Neutrophil (primary cell): Measurements from ENCODE around the gene JKAMP.

ENCODE experiments used
- H3K27ac ChIP-seq: fragments of 200-600 bp; sonication (generic); 2 replicates; pipeline ENCODE4 v1.5.1; 2016; ENCODE audit warnings: mild to moderate bottlenecking, moderate library complexity
- H3K27me3 ChIP-seq: fragments of 200-600 bp; sonication (generic); 2 replicates; pipeline ENCODE4 v1.6.0; 2016; ENCODE audit warnings: mild to moderate bottlenecking
- H3K36me3 ChIP-seq: fragments of 200-600 bp; sonication (generic); 2 replicates; pipeline ENCODE4 v1.5.1; 2017
- H3K4me1 ChIP-seq, 2 experiments: fragments of 200-600 bp in 1 of 2; sonication (generic) in 1 of 2; 1 replicate in 1 of 2; 2 replicates in 1 of 2; pipeline versions ENCODE4 v1.5.1 to v1.6.1; 2013 to 2016; ENCODE audit warnings: low read depth in 1 of 2, low read length in 1 of 2, mild to moderate bottlenecking in 1 of 2, moderate library complexity in 1 of 2; ENCODE audit not compliant: control insufficient read depth in 1 of 2, insufficient read depth in 1 of 2
- H3K4me3 ChIP-seq, 2 experiments: fragments of 200-600 bp in 1 of 2; sonication (generic) in 1 of 2; 1 replicate in 1 of 2; 2 replicates in 1 of 2; pipeline ENCODE4 v1.5.1; 2013 to 2016; ENCODE audit warnings: low read depth in 1 of 2, low read length in 1 of 2, mild to moderate bottlenecking in 1 of 2, moderate library complexity in 1 of 2
- H3K9me3 ChIP-seq: fragments of 200-600 bp; sonication (generic); 2 replicates; pipeline ENCODE4 v1.5.1; 2016
- TF ChIP-seq, protein P1 (sequence below): fragments of 200-600 bp; sonication (generic); IDR thresholded peaks from 2 replicates; pipeline ENCODE4 v1.5.1; 2016; ENCODE audit warnings: antibody characterized with exemption

The JKAMP gene

DNA sequence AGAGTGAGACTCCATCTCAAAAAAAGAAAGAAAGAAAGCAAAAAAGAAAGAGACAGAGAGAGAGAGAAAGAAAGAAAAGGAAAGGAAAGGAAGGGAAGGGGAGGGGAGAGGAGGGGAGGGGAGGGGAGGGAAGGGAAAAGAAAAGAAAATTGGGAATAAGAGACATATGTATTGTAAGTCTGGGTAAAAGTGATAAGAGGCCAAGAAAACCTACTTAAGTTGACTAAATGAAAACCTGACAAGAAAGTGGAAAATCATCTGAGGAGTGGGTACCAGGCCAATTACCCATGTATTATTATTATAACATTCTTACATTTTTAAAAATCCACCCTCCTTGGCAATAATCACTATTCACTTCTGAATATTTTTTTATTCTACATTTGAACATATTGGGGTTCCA, 46.0 kb downstream of the JKAMP start:
- Histone ChIP-seq H3K27me3 (no peaks in the 10 kb centered on the region), H3K9me3 (no peaks in the 10 kb centered on the region), H3K4me3 (no peak overlapping the region), H3K27ac (no peak overlapping the region), H3K4me1 (no peaks in the 10 kb centered on the region), H3K36me3 (no peaks in the 10 kb centered on the region)
- TF ChIP-seq, protein P1, sequence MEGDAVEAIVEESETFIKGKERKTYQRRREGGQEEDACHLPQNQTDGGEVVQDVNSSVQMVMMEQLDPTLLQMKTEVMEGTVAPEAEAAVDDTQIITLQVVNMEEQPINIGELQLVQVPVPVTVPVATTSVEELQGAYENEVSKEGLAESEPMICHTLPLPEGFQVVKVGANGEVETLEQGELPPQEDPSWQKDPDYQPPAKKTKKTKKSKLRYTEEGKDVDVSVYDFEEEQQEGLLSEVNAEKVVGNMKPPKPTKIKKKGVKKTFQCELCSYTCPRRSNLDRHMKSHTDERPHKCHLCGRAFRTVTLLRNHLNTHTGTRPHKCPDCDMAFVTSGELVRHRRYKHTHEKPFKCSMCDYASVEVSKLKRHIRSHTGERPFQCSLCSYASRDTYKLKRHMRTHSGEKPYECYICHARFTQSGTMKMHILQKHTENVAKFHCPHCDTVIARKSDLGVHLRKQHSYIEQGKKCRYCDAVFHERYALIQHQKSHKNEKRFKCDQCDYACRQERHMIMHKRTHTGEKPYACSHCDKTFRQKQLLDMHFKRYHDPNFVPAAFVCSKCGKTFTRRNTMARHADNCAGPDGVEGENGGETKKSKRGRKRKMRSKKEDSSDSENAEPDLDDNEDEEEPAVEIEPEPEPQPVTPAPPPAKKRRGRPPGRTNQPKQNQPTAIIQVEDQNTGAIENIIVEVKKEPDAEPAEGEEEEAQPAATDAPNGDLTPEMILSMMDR = no peak

DNA sequence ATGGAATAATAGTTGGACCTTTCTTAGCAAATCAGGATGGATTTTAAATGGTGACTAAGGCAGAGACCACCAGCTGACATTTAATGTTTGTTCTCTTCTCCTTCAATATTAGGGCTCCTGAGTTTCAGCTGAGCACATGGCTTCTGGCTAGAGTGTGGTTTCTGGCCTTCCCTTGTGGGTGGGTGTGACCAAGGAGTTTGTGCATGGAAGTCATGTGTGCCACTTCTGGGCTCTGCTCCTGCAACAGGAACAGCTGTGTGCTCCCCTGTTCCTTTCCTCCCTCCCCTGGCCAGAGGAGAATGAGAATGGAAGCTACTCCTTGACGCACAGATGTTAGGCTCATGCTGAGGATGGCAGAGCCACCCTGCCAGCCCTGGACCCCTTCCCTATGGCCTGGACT, 48.1 kb downstream of the JKAMP start:
- Histone ChIP-seq H3K27ac (no peak overlapping the region), H3K9me3 (no peaks in the 10 kb centered on the region), H3K27me3 (no peaks in the 10 kb centered on the region), H3K4me1 (no peaks in the 10 kb centered on the region), H3K4me3 (no peak overlapping the region), H3K36me3 (no peaks in the 10 kb centered on the region)
- TF ChIP-seq, protein P1 = no peak

DNA sequence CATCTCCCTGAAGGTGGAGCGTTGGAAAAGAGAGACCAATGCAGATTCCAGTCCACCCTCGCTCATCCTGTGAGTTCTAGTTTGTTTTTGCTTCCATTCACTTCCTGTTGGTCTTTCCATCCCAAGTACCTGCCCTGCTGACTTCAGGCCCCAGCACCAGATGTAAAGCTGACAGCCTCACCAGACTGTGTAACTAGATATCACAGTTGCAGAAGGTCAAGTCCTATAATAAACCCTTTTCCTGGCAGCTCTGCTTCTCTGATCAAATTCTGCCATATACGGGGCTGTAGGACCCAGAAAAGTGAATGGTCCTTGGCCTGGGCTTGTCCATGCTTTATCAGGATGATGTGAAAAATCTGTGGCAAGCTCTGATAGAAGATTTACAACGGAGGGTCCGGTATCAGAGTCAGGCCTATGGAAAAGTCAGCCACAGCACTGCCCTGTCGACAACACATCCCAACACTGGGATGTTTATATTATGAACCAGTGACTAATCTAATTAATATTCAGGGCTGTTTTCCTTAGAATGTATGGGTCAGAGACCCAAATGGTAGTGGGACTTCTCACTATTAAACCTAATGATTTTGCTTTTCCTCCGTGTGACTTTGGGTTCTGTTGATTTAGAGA, 50.2 kb downstream of the JKAMP start:
- TF ChIP-seq, protein P1 = no peak
- Histone ChIP-seq H3K27me3 (no peaks in the 10 kb centered on the region), H3K36me3 (no peaks in the 10 kb centered on the region), H3K4me1 (no peaks in the 10 kb centered on the region), H3K9me3 (no peaks in the 10 kb centered on the region), H3K27ac (no peak overlapping the region), H3K4me3 (no peak overlapping the region)

DNA sequence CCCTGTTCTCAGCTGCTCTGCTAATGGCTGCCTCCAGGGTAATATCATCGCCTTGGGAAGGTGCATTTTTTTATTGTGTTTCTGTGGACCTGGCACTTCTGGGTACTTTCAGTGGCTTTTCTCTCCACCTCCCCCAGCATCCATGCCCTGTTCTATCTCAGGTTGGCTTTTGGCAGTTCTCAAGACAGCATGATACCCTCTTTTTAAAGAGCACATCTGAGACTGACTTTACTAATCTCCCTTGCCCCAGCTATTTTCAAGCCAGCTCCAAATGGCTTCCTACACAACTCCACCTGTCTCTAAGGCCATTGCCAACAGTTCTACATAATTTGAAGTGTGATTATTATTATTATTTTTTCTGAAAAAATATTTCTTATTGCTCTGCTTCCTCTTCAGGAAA, 53.2 kb downstream of the JKAMP start:
- H3K4me3 ChIP-seq = no peak overlapping the region
- TF ChIP-seq, protein P1 = no peak
- H3K9me3 ChIP-seq = no peaks in the 10 kb centered on the region
- no peaks in the 10 kb centered on the region for H3K4me1 ChIP-seq
- H3K27ac ChIP-seq = no peak overlapping the region
- no peaks in the 10 kb centered on the region for H3K27me3 ChIP-seq
- no peaks in the 10 kb centered on the region for H3K36me3 ChIP-seq

DNA sequence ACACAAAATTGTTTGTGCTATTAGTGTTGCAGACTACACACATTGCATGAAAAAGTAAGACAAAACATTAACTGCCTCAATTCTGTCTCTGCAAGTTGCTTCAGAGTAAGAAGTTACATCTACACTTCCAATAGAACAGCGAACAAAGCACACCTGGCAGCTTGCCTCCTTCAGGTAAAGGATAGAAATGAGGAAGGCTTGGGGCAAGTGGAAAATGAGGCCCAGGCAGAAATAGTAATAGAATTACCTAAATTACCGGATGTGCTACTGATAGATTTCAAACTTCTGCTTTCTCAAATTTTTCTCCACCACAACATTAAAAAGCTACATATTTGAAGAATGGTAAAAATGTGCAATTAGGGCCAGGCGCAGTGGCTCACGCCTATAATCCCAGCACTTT, 54.6 kb downstream of the JKAMP start:
- H3K27ac ChIP-seq = no peak overlapping the region
- no peaks in the 10 kb centered on the region for H3K9me3 ChIP-seq
- TF ChIP-seq, protein P1 = no peak
- H3K4me3 ChIP-seq = no peak overlapping the region
- no peaks in the 10 kb centered on the region for H3K27me3 ChIP-seq
- H3K36me3 ChIP-seq = no peaks in the 10 kb centered on the region
- H3K4me1 ChIP-seq = no peaks in the 10 kb centered on the region

DNA sequence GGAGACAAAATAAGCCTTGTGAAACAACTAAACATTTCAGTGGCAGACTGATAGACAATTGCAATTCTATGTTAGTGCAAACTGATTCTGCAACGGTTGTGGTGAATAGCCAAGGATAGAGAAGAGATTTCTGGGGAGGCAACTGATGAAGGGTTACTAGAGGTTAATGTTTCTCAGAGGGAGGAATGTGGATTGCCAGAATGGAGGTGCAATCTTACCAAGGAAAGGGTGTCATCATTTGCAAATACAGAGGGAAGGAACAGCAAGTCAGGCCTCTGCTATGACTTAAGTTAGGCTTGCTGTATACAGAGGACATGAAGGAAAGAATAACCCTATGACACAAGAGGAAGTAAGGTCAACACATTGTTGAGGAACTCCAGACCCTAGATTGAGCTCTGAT, 56.5 kb downstream of the JKAMP start:
- TF ChIP-seq, protein P1 = no peak
- Histone ChIP-seq H3K4me1 (no peaks in the 10 kb centered on the region), H3K9me3 (no peaks in the 10 kb centered on the region)

More for the DNA sequence above, 56.5 kb downstream of the JKAMP start:
- Histone ChIP-seq H3K36me3 (no peaks in the 10 kb centered on the region), H3K27me3 (no peaks in the 10 kb centered on the region), H3K4me3 (no peak overlapping the region), H3K27ac (no peak overlapping the region)
